HS-27A (cell line): ENCODE results near the gene KIF16B.

Experiments
- DNase-seq: peaks from one replicate; pipeline ENCODE4 v3.0.0-alpha.2; 2012; ENCODE audit warnings: low read depth, missing footprints

Gene KIF16B

DNA sequence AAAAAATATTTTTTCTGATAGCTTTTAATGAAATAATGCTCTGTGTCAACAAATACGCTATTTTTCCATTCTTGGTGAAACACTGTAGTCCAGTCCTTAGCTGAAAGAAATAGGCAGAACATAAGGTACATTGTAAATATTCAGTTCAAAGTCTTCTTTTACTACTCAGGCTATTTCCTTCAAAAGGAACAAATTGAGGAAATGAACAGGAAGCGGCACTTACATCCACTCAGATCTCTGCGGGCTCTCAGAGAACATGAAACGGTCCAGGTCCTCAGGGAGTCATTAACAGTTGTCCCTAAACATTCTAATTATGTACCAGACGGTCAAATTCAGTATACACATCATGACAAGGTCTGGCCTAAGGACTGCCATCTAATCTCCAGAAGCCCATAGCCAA, 212.6 kb downstream of the KIF16B start:
- DNase-seq, result no peak

DNA sequence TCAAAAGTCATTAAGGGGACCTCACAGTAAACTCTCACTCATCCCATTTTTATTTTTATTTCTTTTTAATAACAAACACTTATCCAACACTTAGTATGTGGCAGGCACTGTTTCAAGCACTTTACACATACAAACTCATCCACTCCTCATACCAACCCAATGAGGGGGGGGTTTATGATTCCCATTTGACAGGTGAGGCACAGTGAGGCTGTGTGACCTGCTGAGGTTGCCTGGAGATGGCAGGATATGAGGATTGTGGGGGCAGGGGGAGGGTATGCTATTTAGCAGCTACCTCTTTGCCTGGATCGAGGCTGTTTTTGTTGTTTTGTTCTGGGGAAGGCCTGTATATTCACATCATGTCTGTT, 219.8 kb downstream of the KIF16B start:
- no peak for DNase-seq

DNA sequence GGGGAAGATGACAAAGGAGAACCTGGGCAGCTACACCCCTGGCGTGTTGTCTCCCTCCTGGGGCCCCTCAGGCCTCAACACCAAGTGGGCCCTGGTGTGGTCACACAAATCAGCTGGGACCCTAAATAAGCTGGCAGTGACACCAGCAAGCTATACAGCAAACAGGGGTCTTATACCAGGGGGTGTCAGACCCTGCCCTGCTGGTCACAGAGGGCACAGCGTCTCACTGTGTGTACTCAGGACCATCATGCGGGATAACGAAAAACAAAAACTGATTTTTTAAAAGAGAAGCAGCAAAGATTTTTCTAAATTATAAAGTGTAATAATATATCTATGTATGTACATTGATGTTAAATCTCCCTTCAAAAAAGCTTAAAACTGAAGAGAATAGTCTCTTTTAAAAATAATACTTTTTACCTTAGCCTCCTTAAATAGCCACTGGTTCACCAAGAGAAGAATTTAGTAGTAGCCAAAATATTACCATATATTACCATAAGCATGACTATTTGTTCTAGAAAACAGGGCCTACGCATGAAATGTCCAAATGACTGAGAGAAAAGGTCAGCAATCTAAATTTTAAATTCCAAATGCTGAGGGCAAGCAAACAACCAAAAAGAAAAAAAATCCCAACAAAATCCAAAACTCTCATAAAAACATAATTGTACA, 220.4 kb downstream of the KIF16B start:
- no peak for DNase-seq

DNA sequence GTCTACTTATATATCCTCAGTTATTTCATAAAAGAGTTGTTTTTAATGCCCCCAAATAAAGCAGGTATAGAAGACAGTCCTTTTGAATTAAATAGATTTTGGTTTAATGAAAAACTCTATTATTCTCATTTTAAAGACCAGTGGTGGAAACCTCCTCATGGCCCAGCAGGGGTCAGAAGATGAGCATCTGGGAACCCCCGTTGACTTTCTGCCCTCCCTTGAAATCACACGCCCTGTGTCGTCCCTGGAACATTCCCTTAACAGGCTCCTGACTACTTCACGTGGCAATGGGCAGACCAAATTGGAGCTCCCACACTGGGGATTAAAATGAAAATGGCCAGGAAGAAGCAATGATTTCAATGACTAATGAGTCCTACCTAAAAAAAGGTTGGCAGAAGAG, 220.9 kb downstream of the KIF16B start:
- no peak for DNase-seq

DNA sequence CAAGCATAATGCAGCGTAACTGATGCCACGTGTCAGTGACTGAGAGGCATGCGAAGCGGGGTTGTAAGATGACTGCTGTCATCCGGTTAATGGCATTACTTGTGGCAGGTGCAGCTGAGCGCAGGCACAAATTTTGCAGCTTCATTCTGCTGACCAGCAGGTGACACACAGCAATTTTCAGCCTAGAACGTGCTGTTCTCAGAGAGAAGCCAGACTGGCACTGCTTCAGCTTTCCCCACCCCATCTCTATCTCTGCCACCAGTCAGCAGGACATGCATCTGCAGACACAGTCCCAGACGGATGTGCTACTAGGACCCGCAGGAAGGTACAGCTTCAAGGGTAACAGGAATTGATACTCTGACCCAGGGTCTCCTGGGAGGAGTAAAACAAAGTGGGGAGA, 221.8 kb downstream of the KIF16B start:
- DNase-seq, result no peak

DNA sequence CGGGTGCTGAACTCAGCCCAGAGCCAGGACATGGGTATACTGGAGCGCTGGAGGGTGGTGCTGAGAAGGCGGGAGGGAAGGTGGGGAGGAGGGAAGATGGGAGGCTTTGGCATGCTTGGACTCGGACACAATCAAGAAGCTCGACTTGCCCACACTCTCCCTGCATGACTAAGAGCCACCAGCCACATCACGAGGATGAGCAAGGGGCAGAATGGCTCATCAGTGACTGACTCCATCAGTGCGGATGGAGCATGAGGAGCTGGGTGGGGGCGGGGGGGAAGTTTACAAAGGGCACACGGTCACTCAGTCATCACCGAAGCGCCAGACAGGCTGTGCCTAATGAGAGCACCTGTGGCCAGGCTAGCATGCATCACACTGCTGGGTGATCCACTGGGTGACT, 222.8 kb downstream of the KIF16B start:
- DNase-seq, result no peak

DNA sequence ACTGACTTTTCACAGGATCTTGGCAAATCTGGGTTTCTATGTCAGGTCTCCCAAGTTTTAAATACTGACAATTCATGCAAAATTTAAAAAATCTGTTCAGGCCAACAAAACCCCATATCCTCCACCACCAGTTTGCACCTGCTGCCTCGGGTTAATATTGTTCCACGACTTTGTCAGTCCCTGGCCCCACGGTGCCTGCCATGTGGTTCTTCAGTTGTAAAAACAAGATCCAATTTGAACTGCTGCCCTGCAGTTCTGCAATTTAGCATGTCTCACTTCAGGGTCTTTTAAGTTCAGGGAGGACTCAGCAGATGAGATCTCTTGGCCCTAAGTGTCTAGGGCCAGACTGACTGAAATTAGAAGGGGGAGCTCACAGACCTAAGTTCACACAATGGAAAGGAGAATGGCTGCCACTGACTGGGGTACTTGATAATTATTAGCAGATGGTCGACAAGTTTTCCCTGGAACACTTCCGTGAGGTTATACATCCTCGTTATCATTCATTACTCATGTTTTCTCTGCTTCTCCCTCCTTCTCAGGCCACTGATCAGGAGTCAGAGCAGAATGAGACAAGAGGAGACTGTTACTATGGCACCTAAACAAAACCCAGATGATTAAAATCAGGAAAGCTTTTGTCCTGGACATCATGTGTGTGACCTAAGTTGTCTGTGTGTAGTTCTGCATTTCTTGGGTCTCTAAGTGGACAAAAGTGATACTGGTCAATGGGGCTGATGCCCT, 223.6 kb downstream of the KIF16B start:
- no peak for DNase-seq

DNA sequence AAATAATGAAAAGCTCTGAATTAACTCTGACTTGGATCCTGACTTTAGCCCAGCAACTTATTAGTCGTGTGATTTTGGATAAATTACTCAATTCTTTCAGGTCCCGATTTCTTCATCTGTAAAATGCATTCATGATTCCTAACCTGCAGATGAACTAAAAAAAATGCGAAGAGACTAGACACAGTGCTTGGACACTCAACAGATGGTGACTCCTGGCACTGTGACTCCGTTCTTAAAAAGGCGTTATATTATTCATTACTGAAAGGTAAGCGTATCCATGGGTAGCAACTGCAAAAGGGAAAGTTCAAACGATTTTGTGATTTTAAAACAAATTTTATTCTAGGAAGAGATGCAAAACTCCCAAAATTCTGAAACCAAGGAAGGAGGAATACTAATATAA, 226.3 kb downstream of the KIF16B start:
- DNase-seq, result no peak

DNA sequence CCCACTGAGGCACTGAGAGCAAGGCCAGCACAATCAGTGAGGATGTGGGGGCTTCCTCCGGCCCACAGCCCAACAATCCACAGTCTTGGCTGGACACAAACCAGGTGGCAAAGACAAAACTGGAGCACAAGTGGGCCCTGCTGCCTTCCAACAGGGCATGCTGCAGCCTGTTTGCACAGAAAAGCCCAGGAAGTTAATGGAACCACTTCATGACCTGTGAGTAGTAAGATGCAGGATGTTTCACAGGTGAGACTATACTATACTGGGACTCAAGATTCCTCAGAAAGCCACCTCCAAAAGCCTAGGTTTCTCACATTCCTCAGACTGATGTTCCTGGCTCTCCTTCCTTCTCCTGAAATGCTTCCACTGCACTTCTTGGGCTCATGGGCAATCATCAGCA, 235.5 kb downstream of the KIF16B start:
- DNase-seq, result no peak

DNA sequence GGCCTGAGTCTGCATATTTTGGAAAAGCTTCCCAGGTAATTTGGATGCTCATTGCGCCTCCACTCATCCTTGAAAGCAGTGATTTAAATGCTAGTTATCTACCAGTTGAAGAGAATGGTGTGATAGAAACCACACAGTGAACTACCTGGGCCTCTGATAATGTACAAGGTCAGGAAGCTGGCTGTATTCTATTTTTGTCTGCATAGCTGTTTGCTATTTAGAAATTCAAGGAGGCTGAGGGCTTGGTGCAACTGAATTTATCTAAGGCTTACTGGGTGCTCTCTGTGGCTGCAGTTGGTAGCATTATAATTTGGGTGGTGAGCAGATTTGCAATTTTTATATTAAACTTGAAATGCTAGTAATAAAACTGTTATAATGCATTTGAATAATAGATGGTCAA, 245.6 kb downstream of the KIF16B start:
- DNase-seq, result no peak

DNA sequence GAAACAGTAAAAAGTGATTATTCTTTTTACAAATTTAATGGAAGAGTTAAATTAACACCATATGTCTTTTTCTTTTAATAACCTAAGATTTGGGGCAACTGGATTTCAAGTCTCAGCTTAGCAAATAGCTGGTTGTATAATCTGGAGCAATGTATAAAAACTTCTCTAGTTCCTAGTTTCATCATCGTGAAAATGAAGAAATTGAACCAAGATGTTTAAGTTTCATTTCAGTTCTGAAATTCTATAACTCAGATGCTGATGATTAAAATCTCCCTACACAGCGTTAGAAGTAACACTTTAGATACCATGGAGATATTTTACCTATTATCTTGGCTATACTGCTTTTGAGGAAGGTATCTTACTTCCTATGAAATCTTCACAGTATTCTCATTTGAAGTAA, 252.0 kb downstream of the KIF16B start:
- DNase-seq, result no peak

DNA sequence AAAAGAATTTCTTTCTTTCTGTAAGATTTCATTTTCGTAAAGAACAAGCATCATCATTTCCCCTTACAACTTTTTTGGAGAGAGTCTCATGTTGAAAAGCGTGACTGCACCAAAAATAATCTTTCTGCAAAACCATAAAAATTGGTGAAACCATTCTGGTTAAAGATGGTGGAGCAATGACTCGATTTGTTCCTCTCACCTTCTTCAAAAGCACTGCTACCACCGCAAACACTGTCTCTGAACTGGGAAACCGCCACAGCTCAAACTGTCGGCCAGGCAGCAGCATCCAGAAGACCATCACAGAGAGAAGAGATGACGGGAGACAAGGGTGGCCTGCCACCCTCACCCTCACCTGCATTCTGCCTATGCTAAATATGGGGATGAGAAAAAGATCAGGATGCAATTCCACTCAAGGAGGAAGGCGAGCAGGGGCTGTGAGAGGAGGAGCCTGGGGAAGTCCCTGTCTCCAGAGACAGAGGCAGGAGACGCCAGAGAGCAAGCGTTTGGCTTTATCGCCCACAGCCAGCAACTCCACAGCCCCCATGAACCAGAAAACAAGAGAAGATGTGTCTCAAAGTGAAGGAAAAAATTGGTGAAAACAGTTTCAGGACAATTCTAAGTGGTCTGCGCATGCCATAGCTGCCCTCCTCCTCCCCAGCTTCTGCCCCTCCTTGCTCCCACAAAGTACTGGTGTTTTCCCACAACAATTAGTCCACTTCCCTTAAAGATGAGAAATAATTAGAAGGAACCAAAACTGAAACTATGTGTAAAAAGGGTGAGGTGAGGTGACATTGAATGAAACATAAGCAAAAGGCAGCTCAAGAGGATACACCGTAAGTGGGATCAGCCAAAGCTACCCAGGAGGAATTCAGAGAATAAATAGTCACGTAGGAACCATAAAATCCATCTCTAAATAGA, 255.5 kb downstream of the KIF16B start:
- DNase-seq, result no peak

DNA sequence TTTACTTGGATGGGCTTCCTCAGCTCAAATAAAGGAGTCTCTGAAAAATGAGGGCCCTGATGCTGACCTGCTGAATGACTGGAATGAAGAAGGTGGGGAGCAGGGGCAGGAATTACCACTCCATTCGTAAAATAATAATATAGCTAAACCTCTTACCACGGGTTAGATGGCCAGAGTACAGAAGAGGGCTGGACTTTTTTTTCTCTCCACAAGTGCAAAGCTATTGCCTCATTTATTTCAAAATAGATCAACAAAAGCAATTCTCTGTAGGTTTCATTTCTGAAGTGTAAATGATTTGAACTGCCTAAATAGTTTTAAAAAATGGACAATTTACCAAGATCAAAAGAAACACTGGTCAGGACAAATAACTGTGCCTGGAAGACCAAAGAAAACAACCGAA, 256.7 kb downstream of the KIF16B start:
- no peak for DNase-seq

DNA sequence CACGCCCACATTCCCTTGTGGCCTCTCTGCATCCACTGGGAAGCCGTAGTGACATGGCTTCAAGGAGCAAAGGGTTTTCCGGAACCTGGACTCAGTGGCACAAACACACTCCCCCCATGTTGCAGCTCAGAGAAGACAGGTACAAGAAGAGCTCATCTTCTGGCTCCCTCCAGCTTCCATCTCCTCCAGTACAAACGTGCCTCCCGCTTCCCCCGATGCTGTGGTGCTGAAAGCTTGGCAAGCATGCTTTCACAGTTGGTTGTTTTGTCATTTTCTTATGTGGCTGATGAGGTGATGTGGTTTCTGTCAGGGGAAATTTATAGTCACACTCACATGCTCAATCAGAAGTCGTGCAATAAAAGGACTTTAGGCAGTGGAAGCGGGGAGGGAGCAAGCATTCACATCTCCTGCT, 258.5 kb downstream of the KIF16B start:
- no peak for DNase-seq

DNA sequence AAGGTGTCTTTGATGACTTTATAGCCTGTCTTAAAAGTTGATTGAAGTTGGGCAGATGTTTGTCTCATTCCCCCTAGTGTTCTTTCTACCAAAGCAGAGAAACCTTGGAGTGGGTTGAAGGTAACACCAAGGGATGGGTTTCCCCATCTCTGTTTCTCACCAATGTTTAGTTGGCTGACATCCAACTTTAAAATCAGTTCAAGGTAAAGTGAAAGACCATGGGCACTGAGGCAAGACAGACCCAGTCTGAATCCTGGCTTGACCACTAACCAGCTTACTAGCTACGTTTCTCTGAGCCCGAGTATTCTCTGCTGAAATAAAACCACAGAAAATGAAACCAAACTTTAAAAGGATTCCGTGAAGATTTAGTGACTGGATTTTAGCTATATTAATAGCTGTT, 258.9 kb downstream of the KIF16B start:
- DNase-seq, result no peak

DNA sequence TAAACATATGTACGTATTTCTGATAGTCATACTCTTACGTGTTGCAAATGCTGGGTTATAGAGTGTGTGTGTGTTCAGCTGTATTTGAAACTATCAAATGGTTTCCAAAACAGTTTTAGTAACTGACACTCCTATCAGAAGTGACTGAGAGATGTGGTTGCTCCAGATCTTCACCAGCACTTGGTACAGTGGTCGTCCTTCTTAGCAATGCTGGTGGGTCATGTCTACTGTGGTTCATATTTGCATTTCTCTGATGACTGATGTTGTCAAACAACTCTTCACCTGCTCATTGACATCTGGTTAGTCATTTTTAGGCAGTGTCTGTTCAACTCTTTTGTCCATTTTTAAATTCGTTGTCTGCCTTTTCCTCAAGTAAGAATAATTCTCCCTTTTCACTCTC, 259.3 kb downstream of the KIF16B start:
- no peak for DNase-seq

DNA sequence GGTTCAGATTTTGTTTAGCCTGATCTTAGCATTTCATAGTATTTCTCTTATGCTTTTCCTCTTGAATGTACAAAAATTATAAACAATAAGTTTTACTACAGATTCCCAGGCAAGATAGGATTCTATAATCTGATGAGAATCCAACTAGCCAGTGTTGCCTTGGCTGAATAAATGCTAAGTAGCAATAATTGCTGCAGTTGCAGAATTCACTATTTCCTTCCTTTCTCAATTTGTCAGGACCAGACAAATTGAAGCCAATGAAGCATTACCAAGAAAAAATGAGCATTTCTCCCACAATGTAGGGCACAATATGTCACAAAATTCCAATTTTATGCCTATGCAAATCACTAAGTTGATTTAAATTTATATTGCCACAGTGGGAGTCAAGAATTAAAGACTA, 260.2 kb downstream of the KIF16B start:
- no peak for DNase-seq

DNA sequence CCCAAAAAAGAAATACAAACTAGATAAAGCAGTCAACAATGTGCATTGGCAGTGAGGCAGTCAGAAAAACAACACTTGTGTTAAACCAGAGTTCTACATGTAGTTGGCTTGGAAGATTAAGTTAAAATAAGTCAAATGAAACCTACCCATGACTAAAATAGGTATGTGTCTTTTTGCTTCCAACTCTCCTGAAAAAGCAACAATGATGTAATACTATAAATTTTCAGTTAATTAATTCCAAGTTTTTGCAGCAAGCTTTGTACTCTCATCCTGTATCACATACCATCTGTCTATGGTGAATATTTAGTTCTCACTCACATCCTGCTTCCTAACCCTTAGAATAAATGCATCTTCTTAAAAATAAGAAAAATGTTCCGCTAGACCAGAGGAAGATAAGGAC, 261.5 kb downstream of the KIF16B start:
- DNase-seq, result no peak

DNA sequence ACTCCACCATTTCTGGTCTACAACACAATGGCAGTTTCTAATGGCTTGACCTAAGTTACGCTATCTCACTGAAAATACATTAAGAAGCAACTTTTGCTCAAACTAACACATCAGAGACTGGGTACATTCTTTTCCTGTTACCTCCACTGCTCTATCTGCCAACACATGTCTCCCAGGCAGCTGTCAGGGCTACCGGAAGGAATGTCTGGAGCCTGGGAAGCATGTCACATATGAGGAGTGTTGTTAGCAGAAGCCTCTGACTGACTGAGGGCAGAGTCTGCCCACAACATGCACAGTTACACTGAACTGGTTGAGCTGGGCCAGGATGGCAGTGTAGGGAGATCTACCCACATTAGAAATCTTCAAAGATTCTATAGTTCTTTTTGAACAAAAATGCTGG, 264.5 kb downstream of the KIF16B start:
- DNase-seq, result no peak

DNA sequence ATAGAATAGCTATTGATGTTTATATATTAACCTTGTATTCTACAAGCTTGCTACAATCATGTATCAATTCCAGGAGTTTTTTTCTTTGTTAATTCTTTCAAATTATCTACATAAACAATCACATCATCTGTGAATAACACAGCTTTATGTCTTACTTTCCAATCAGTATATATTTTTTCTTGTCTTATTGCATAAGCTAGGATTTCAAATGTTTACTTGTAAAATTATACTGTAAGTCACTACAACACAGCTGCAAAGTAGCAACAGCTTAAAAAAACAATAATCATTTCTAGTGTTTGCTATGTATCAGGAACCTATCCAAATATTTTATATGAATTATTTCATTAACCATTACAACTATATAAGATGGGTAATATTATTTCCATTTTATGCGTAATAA, 270.4 kb downstream of the KIF16B start:
- no peak for DNase-seq

DNA sequence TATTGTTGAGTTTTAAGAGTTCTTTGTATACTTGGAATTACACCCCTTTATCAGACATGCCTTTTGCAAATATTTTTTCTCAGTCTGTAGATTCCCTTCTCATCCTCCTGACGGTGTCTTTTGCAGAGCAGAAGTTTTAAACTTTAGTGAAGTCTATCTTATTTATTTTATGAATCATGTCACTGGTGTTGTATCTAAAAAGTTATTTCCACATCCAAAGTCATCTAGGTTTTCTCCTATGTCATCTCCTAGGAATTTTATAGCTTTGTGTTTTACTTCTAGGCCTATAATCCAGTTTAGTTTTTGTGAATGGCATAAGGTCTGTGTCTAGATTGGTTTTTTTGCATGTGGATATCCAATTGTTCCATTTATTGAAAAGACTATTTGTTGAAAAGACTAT, 271.3 kb downstream of the KIF16B start:
- DNase-seq, result no peak

DNA sequence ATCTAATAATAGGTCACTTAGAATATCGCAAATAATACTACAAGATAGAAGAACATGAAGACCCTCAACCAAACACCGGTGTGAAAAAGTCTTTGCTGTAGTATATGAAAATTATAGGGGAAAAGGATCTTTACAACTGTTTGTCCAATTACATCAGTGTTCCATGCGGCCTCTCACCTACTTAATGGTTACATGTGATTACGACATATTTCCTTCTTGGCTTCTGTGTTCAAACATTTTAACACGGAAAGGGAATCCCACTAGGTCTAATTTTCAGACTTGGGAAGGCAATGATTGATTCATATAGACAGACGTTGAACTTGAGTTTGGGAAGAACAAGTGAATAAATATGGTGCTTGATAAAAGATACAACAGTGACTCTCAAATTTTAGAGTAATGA, 273.4 kb downstream of the KIF16B start:
- DNase-seq, result no peak

DNA sequence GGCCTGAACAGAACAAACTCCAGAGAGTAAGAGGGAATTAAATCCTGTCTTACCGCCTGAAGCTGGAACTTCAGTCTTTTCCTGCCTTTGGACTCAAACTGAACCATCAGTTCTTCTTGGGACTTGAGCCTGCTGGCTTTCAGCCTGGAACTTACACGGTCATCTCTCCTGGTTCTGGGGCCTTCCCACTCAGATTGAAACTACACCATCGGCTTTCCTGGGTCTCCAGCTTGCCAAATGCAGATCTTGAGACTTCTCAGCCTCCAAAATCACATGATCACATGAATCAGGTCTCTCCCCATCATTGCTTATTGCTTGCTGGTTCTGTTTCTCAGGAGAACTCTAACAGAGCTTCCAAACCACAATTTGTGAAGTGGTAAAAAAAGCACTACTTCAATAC, 276.3 kb downstream of the KIF16B start:
- DNase-seq, result no peak
